Pericardium fibroblast (primary cell): ENCODE measurements around the gene UGT1A1. TPM values are rescaled to one million over a fixed set of nuclear protein-coding genes. Genes with fewer than 3 reads are reported as not detected.

Experiments used
- total RNA-seq: library from RNA; depleted of rRNA; stranded (reverse); fragments of >200 nt; gene quantifications from 2 replicates; pipeline ENCODE4 v1.2.3, GENCODE V29; 2015

The UGT1A1 gene
- total RNA-seq: not detected in 2 replicates

GRCh38 chr2:233760043-233760442 is at the start of gene UGT1A1:
Gene UGT1A1, plus strand, starts transcription at chr2:233760270. Its CDS starts 18 bp downstream, at chr2:233760288.

GRCh38 chr2:233712611-233713261 is 47.3 kb upstream of the UGT1A1 start, which contains the start of gene UGT1A5:
Gene UGT1A5, plus strand, starts transcription at chr2:233712907. Its CDS starts 85 bp downstream, at chr2:233712992.

DNA sequence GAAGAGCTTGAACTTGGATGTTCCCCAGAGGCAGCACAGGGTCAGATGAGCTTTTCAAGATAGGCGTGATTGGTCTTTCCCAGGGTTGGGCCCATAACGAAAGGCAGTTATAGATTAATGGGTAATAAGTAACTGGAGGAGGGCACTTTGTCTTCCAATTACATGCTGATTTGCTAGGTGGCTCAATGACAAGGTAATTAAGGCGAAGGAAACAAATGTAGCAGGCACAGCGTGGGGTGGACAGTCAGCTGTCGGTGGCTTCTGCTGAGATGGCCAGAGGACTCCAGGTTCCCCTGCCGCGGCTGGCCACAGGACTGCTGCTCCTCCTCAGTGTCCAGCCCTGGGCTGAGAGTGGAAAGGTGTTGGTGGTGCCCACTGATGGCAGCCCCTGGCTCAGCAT is 41.5 kb upstream of the UGT1A1 start, which contains the start of gene UGT1A4:
Gene UGT1A4, plus strand, starts transcription at position 185 of the 400 bp plus-strand sequence. Its CDS starts 85 bp downstream, at position 270.

GRCh38 chr2:233728723-233729301 is 31.3 kb upstream of the UGT1A1 start, which contains the start of gene UGT1A3:
Gene UGT1A3, plus strand, starts transcription at chr2:233729042. Its CDS starts 85 bp downstream, at chr2:233729127.

DNA sequence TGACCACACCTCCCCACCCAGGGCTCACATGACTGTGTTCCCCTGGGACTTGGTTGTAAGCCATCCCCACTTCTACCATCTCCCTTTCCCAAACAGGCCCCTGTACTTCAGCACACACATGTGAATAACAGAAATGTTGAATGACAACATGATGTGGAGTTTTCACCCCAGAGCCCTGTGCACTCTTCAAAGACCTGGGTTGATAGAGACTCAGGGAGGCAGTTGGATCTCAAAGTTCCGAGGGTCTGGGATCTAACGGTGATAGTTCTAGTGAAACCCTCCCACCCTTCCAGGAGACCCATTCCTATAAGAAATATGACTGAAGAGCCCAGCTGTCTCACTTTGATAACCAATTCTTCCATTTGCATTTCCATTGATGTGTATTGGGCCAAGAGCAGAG is 18.0 kb downstream of the UGT1A1 start, which contains the start of gene MROH2A:
Gene MROH2A, plus strand, starts transcription at position 301 of the 400 bp plus-strand sequence. CDS start 1,029 bp downstream, outside the sequence.

Other genes starting within 250 kb of the UGT1A1 start
- gene USP40, start 193.5 kb upstream of the UGT1A1 start, total RNA-seq: 17.5 and 25.1 TPM in 2 replicates
- gene UGT1A8, start 142.6 kb upstream of the UGT1A1 start, total RNA-seq: not detected in 2 replicates
- not detected in 2 replicates for gene UGT1A10, start 123.8 kb upstream of the UGT1A1 start, total RNA-seq
- not detected in 2 replicates for gene UGT1A9, start 88.4 kb upstream of the UGT1A1 start, total RNA-seq
- gene UGT1A7, start 78.4 kb upstream of the UGT1A1 start, total RNA-seq: not detected in 2 replicates
- not detected in 2 replicates for gene UGT1A6, start 67.4 kb upstream of the UGT1A1 start, total RNA-seq
- not detected in 2 replicates for gene UGT1A5, start 47.4 kb upstream of the UGT1A1 start, total RNA-seq
- gene UGT1A4, start 41.5 kb upstream of the UGT1A1 start, total RNA-seq: not detected in 2 replicates
- not detected in 2 replicates for gene UGT1A3, start 31.2 kb upstream of the UGT1A1 start, total RNA-seq
- not detected in 2 replicates for gene MROH2A, start 18.1 kb downstream of the UGT1A1 start, total RNA-seq
- gene HJURP, start 94.3 kb downstream of the UGT1A1 start, total RNA-seq: 1.8 and 4.9 TPM in 2 replicates
- 0.17 TPM in 1 of 2 replicates, not detected in the other for gene TRPM8, start 157.1 kb downstream of the UGT1A1 start, total RNA-seq